Fibroblast of peridontal ligament (primary cell): ENCODE measurements around the gene PPP1R8.

ENCODE experiments used
- DNase-seq: peaks from one replicate; pipeline ENCODE4 v3.0.0-alpha.2; 2010; ENCODE audit errors: extremely low read depth

PPP1R8 gene

GRCh38 chr1:27872059-27872801, 41.6 kb downstream of the PPP1R8 start, which contains the start of gene THEMIS2:
Gene THEMIS2, plus strand, starts transcription at chr1:27872544. Its CDS starts 28 bp downstream, at chr1:27872572.
- DNase-seq, result no peak

DNA sequence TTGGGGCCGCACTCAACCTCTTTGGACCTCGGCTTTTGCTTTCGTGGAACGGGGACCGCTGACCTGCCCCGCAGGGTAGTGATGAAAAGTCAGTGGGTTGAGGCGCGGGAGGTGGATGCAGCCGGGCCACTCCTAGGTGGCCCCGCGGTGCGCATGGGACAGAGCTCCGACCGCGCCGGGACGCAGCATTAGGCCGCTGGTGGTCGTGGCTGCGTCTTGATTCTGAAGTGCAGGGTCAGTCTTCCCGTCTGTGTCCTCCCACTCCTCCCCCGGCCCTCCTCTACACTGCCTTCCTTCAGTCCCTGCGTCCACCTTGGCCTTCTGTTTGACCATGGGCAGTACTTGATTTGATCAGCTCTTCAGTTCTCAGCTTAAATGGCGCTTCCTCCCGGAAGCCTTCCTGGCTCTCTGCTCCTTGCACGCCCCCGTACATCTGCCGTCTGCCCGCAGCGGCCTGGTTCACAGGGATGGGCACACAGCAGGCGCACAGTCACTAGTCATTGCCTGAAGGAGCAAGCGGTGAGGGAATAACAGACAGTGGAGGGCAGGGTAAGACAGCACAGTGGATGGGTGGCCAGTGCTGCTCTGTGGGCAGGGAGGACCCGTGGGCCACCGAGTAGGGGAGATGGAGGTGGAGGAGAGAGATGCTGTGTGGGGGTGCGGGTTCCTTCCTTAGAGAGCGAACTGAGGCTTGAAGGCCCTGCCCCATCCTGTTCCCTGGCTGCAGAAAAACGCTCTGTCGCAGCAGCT, 42.4 kb downstream of the PPP1R8 start:
- peak; percentile 20 for DNase-seq

DNA sequence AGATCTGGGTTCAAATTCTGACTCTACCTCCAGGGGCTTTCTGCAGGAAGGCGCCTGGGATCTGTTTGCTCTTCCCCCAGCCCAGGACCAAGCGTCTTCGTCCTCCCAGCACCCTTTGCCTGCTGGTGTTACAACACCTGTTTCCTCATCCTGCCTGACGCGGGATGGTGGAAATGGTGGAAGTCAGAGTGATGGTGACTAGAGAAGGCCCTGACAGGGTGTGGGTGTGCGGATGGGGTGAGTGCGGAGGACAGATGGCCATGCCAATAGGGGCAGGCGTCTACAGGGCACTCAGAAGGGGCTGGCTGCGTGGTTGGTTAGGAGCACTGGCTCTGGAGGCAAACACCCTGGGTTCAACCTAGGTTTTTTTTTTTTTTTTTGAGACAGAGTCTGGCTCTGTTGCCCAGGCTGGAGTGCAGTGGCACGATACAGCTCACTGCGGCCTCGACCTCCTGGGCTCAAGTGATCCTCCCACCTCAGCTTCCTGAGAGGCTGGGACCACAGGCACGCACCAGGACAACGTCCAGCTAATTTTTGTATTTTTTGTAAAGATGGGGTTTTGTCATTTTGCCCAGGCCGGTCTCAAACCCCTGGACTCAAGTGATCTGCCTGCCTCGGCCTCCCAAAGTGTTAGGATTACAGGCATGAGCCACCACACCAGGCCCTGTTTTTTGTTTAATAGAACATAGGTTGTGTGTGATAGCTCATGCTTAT, 43.2 kb downstream of the PPP1R8 start:
- DNase-seq, result no peak

GRCh38 chr1:27876341-27877114, 45.9 kb downstream of the PPP1R8 start:
- no peak for DNase-seq

DNA sequence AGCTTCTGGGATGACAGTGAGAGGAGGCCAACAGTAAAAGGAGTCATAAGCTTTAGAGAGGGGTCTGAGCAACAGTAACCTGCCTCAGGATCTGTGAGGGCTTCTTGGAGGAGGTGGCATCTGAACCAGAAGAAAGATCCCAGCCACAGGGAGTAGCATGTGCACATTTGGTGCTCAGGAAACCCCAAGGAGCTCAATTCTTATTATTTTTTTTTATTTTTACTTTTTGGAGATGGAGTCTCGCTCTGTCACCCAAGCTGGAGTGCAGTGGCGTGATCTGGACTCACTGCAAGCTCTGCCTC, 46.5 kb downstream of the PPP1R8 start:
- DNase-seq, result no peak

GRCh38 chr1:27878039-27878438, 47.5 kb downstream of the PPP1R8 start:
- DNase-seq, result no peak

DNA sequence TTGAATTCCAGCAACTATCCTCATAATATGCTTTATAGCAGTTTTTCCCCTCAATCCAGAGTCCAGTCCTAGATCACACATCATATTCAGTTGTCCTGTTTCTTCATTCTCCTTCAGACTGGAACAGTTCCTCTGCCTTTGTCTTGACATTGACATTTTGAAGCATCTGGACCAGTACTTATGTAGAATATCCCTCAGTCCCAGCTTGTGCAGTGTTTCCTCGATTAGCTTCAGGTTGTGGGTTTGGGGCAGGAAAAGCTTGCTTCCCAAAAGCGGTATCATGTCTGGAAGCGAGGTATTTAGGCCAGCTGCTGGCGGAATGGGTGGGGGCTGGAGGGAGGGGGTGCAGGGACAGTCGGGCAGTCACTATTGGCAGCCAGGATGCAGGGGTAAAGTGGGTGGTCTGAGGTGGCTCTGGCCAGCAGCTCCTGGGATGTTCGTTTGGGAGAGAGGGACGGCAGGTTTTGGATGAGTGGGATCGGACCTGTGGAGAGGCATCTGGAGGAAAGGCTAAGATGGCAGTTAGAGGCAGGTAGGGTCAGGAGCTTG, 48.3 kb downstream of the PPP1R8 start:
- no peak for DNase-seq

GRCh38 chr1:27879374-27880082, 48.9 kb downstream of the PPP1R8 start:
- no peak for DNase-seq

DNA sequence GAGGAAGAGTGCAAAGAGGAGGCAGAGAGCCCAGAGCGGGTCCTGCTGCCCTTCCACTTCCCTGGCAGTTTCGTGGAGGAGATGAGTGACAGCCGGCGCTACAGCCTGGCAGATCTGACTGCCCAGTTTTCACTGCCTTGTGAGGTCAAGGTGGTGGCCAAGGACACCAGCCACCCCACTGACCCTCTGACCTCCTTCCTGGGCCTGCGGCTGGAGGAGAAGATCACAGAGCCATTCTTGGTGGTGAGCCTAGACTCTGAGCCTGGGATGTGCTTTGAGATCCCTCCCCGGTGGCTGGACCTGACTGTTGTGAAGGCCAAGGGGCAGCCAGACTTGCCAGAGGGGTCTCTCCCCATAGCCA, 51.9 kb downstream of the PPP1R8 start:
- no peak for DNase-seq

DNA sequence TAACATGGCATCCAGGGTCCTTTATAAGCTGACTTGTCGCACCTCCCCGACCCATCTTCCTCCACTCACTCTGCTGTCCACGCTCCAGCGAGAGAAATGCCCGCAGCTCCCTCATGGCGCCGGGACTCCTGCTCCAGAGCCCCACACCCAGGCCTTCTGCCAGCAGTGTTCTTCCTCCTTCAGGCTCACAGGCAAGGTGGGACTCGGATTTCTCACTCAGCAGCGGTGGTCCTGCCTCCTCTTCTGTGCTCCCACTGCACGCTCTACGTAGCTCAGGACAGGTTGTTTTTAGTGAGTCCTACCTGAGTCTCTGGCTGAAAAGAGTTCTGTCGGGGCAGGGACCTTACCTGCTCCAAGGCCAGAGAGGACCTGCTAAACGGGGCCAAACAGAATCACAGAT, 53.0 kb downstream of the PPP1R8 start:
- DNase-seq, result no peak

DNA sequence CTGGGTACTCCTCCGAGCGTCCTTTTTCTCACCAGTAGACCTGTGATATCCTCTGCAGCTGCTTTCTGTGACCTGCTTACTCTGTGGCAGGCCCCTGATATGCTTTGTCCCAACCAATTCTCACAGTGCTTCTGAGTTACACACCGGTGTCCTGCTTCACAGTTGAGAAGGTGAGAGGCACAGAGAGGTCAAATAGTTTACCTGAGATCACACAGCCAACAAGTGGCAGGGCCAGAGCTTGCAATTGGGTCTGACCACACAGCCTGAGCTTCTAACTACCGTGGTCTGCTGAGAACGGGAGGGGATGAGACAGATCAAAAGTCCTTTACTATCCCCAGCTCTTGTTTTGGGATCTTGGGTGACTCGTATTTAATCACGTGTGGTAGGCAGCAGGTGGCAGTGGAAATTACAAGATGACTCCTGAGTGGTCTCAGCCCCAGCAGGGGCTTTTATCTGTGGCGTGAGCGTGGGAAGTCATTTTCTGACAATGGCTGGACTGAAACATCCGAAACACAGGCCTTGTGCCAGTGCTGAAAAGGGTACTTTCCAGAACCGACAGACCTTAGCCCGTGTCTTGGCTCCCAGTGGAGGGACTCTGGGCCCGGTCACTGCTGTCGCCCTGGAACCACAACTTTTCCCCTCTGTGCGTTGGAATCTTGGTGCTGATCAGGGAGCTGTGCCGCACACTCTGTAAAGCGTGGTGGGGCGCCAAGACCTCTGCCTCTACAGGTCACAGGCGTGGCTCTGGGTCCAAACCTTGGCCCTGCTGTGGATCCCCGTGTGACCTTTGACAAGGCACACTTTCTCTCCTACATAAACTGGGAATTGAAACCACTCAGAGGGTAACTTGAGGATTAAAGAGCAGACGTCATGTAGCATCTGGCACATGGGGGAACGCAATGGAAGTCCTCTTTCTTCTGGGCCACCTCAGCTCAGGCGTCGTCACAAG, 53.7 kb downstream of the PPP1R8 start:
- no peak for DNase-seq

GRCh38 chr1:27885114-27885528, 54.5 kb downstream of the PPP1R8 start:
- DNase-seq, result no peak

DNA sequence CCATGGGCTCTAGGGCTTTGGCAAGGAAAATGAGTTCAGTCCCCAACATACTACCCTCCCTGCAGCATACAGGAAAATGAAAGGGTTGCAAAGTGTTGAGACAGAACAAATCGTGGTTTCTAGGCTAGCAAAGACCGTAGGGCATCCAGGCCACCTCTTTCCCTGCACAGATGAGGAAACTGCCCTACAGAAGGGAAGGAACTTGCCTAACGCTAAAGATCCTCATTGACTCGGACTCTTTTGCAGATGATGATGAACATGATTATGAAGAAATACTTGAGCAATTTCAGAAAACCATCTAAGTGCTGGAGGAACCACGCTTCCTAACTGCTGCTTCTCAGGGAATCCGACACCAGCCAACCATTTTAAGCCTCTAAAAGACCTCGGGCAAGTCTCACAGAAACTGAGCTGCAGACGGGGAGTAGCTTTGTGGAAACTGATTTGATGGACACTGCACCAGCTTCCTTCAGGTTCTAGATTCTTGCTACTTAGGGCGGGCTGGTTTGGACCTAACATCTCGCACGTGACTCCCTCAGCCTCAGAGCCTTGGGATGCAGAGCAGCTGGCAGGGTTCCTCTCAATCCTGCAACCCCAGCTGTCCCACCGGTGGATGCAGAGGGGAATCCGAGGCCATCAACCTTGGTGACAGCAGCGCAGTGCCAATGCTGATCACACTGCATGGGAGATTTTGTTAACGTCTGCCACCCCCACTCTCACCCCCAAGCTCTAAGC, 55.2 kb downstream of the PPP1R8 start:
- no peak for DNase-seq

GRCh38 chr1:27886353-27886679, 55.7 kb downstream of the PPP1R8 start:
- no peak for DNase-seq

DNA sequence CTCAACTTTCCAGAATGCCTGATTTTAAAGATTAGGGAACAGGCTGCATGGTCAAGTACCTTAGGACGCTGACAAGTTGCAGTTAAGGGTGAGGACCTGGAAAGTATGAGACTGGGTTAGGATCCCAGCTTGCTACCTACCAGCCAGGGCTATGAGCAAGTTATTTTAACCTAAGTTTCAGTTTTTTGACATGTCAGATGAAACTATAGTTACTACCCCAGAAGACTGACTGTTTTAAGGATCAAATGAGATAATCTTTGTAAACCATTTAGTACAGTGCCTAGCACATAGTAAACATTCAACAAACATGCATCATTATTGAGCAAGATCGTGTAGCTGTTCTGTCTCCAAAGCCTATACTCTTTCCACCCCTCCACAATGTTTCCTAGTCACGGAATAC, 56.2 kb downstream of the PPP1R8 start:
- no peak for DNase-seq

DNA sequence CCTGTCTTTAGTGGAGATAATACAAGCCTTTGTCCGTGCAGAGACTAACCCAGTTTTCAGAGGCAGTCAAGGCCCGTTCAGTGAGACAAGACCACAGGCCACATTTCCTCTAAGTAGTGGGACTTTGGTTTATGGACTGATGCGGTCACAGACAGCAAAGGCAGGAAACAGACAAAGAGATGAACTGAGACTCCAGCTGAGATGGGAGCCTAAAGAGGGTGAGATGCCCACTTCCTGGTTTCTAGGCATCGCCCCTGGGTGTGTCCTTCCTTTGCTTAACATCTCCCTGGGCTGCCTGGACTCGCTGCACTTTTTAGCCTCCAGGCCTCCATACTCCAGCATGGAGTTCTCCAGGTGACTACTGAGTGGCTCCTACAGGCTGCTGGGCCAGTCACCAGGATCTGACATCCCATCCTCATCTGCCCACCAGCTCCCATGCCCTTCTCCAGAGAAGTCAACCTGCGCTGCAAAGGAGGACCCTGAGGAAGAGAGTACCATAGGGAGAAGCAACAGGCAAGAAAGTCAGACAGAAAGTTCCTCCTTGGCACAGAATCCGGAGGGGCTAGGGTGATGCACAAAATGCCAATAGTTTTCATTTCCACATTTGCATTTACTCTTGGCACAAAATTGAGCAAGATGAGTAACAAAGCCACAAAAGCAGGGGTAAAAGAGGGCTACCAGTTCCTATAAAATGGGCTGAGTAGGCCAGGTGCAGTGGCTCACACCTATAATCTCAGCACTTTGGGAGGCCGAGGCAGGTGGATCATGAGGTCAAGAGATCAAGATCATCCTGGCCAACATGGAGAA, 56.8 kb downstream of the PPP1R8 start:
- DNase-seq, result no peak

- DNase-seq, result no peak
These were observed 58.9 kb downstream of the PPP1R8 start for GRCh38 chr1:27889506-27889905.

DNA sequence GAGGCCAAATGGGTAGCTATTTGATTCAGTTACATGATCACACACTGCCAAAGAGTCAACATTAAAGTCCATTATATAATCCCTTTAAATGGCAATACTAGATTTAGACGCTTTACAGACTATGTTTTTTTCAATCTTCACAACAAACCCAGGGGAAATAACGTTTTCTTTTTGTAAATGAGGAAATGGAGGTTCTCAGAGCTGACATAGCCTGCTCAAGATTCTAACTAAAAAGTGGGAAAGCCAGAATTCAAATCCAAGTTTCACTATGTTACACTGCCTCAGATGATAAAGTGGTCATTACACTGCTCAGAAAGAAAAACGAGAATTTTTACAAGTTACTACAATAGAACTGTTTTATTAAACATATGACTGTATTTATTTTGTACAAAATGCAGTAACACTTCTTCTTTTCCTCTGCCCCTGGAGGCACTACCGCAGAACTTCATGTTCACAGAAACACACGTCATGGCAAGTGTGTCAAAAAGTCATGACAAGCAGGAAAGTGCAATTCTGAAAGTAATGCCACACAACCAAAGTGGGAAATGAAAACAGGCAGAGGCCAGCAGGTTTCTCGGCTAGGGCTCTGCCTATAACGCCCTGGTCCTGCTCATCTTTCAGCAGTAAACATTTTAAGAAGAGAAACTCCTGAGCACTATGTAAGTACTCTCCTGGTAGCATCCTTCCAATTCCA, 60.8 kb downstream of the PPP1R8 start:
- no peak for DNase-seq
